ENCODE data around the gene SLC27A1.

Gene SLC27A1

GRCh38 chr19:17470068-17470841 lies at the start of gene SLC27A1:
SLC27A1 (plus strand) TSS chr19:17470524; CDS start chr19:17470541, 17 bp downstream.
- peak; percentile 100 for DNase-seq (ENCODE audit: low spot score)

GRCh38 chr19:17421942-17422341 lies 48.4 kb upstream of the SLC27A1 start:
- DNase-seq (ENCODE audit: low spot score), result no peak

- no peak for DNase-seq (ENCODE audit: low spot score)
These were observed 46.7 kb upstream of the SLC27A1 start for GRCh38 chr19:17423429-17424208.

GRCh38 chr19:17424743-17425365 lies 45.5 kb upstream of the SLC27A1 start:
- no peak for DNase-seq (ENCODE audit: low spot score)

GRCh38 chr19:17429641-17430113 lies 40.6 kb upstream of the SLC27A1 start:
- DNase-seq (ENCODE audit: low spot score), result no peak

- no peak for DNase-seq (ENCODE audit: low spot score)
These were observed 38.9 kb upstream of the SLC27A1 start for GRCh38 chr19:17431417-17431816.

GRCh38 chr19:17435218-17435617 lies 35.1 kb upstream of the SLC27A1 start:
- no peak for DNase-seq (ENCODE audit: low spot score)

- DNase-seq (ENCODE audit: low spot score), result no peak
These were observed 34.0 kb upstream of the SLC27A1 start for GRCh38 chr19:17436094-17436873.

GRCh38 chr19:17436874-17437267 lies 33.5 kb upstream of the SLC27A1 start:
- no peak for DNase-seq (ENCODE audit: low spot score)

- no peak for DNase-seq (ENCODE audit: low spot score)
These were observed 28.9 kb upstream of the SLC27A1 start for GRCh38 chr19:17441241-17442021.

GRCh38 chr19:17445526-17446165 lies 24.7 kb upstream of the SLC27A1 start:
- DNase-seq (ENCODE audit: low spot score), result no peak

GRCh38 chr19:17447704-17448130 lies 22.6 kb upstream of the SLC27A1 start:
- DNase-seq (ENCODE audit: low spot score), result no peak

- no peak for DNase-seq (ENCODE audit: low spot score)
These were observed 22.0 kb upstream of the SLC27A1 start, which contains the start of gene TMEM221 for GRCh38 chr19:17448131-17448967. TMEM221 (minus strand) TSS chr19:17448668; CDS start chr19:17448462, 206 bp downstream.

- no peak for DNase-seq (ENCODE audit: low spot score)
These were observed 19.9 kb upstream of the SLC27A1 start for GRCh38 chr19:17450264-17451075.

- DNase-seq (ENCODE audit: low spot score), result no peak
These were observed 18.5 kb upstream of the SLC27A1 start for GRCh38 chr19:17451820-17452219.

GRCh38 chr19:17454576-17455071 lies 15.7 kb upstream of the SLC27A1 start:
- DNase-seq (ENCODE audit: low spot score), result no peak

GRCh38 chr19:17455308-17456123 lies 14.8 kb upstream of the SLC27A1 start:
- DNase-seq (ENCODE audit: low spot score), result no peak
